Left lung (tissue), 10 donors: Measurements from ENCODE around the gene ZCCHC2. TPM values are rescaled to one million over a fixed set of nuclear protein-coding genes. Genes with fewer than 3 reads are reported as not detected.
A peak's percentile ranks its signal among the peaks of the same experiment; 100 is the strongest.

ENCODE experiments used
- ATAC-seq: fragments of 200-7000 bp; cut with Tn5 transposase; one replicate; pipeline ENCODE4 v1.9.1; 2020; ENCODE audit warnings: moderate library complexity
- DNase-seq, 4 donors: peaks; one replicate each; pipeline ENCODE4 v3.0.0-alpha.2; 2013 to 2020
- H3K27ac ChIP-seq, 2 donors: fragments of 200-600 bp; sonication (generic) in 1 of 2; one replicate each; pipeline versions ENCODE4 v1.5.0 to v1.8.0; 2020 to 2021
- H3K27me3 ChIP-seq, 2 donors: fragments of 200-600 bp; sonication (generic) in 1 of 2; one replicate each; pipeline versions ENCODE4 v1.5.0 to v1.8.0; 2020 to 2021
- H3K36me3 ChIP-seq, 2 donors: fragments of 200-600 bp; sonication (generic) in 1 of 2; one replicate each; pipeline versions ENCODE4 v1.5.0 to v1.8.0; 2020 to 2021
- H3K4me1 ChIP-seq, 2 donors: fragments of 200-600 bp; one replicate each; pipeline ENCODE4 v1.8.0; 2021
- H3K4me3 ChIP-seq, 2 donors: fragments of 200-600 bp; sonication (generic) in 1 of 2; one replicate each; pipeline versions ENCODE4 v1.5.0 to v1.8.0; 2020 to 2021; ENCODE audit warnings: mild to moderate bottlenecking in 1 of 2
- H3K9me3 ChIP-seq, 2 donors: fragments of 200-600 bp; sonication (generic) in 1 of 2; one replicate each; pipeline versions ENCODE4 v1.5.0 to v1.8.0; 2020 to 2021
- intact Hi-C, 2 donors: fragments of 100-400 bp; cut with DNase I; formaldehyde crosslinking; loops; one replicate each; pipeline versions ENCODE4 v1.11.2 to v1.14.2; 2022
- polyA plus RNA-seq, 6 donors: library from polyadenylated mRNA; unstranded; fragments of 120-200 nt; gene quantifications; one replicate each; pipeline ENCODE4 v1.2.1, GENCODE V29; 2013; ENCODE audit not compliant: insufficient read length in 6 of 6
- total RNA-seq, 2 donors: library from RNA; stranded (reverse); fragmentation: NEBNext Ultra II Directional; extraction: Animal tissue kit (Norgen Biotek cat#: 25700); gene quantifications; one replicate each; pipeline ENCODE4 v1.2.1, GENCODE V29; 2021
- TF ChIP-seq, protein P1 (sequence below), 2 donors: fragments of 200-600 bp; sonication (generic) in 1 of 2; IDR thresholded peaks; one replicate each; pipeline versions ENCODE4 v1.5.0 to v1.8.0; 2021; ENCODE audit warnings: antibody characterized with exemption in 2 of 2
- donor health status: DM: no; HTN: yes; CAD: no.
- donor health status: DM: no; HTN: no; CAD: no.

The ZCCHC2 gene
- total and polyA plus RNA-seq, 8 donors = 14.9 to 34.5 (median 17.0) TPM

DNA sequence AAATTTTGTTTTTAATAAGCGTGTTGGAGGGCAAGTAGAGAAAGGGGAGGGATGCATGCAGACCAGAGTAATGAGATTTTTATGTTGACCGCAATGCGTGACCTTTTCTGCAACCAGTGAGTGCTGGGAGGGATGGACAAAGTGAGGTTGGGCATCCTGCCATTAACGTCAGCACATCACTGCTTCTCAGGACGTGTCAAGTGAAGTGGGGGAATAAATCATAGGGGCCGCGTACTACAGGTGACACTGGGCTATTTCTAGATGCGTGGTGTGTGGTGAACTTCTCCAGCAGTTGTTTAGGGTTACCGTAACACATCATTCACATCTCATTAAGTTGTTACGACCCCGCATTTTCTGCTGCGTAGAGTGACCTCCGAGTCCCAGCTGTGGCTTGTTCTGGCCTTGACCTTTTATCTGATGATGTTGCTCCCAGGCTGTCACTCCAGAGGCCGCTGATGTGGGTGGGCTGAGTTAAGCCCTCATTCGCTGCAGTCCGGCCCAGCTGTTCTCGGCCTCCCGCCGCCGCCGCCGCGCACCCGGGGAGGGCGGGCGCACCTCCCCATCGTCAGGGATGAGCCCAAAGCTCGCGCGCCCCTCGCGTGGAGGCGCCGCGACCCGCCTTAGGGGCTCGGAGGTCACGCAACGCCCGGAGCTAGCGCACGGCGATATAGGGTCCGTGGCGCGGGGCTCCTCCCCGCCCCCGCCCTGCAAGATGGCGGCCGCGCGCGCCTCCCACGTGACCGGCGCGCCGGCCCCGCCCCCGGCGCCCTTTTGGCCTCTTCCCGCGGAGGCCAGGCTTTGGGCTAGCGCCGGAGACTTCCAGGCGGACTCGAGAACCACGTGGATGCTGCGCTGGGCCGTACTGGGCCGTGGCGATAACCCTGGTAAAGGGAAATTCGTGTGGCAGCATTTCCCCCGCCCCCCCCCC lies 3.5 kb downstream of the ZCCHC2 start:
- intact Hi-C loops = no loop called here
- H3K4me3 ChIP-seq = peak overlapping the region; percentile 78 to 85

GRCh38 chr18:62529597-62529996 lies 6.8 kb downstream of the ZCCHC2 start:
- intact Hi-C loops = no loop called here
- Histone ChIP-seq H3K4me3 (no peak overlapping the region), H3K4me1 (peaks cover 6 to 71% of the 10 kb centered on the region in 2 donors), H3K27me3 (no peaks in the 10 kb centered on the region), H3K9me3 (no peaks in the 10 kb centered on the region), H3K27ac (no peak overlapping the region), H3K36me3 (no peaks in the 10 kb centered on the region)
- TF ChIP-seq, protein P1, sequence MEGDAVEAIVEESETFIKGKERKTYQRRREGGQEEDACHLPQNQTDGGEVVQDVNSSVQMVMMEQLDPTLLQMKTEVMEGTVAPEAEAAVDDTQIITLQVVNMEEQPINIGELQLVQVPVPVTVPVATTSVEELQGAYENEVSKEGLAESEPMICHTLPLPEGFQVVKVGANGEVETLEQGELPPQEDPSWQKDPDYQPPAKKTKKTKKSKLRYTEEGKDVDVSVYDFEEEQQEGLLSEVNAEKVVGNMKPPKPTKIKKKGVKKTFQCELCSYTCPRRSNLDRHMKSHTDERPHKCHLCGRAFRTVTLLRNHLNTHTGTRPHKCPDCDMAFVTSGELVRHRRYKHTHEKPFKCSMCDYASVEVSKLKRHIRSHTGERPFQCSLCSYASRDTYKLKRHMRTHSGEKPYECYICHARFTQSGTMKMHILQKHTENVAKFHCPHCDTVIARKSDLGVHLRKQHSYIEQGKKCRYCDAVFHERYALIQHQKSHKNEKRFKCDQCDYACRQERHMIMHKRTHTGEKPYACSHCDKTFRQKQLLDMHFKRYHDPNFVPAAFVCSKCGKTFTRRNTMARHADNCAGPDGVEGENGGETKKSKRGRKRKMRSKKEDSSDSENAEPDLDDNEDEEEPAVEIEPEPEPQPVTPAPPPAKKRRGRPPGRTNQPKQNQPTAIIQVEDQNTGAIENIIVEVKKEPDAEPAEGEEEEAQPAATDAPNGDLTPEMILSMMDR (IDR thresholded peaks at IDR 0.05) = no peak
- ATAC-seq = no peak
- DNase-seq = no peak

More for the DNA sequence above, 3.5 kb downstream of the ZCCHC2 start:
- TF ChIP-seq, protein P1 (IDR thresholded peaks at IDR 0.05) = no peak
- Histone ChIP-seq H3K9me3 (no peaks in the 10 kb centered on the region), H3K27me3 (no peaks in the 10 kb centered on the region), H3K27ac (peak overlapping the region; percentile 93 to 98), H3K36me3 (no peaks in the 10 kb centered on the region), H3K4me1 (peaks cover 6 to 64% of the 10 kb centered on the region in 2 donors)
- DNase-seq = peak; percentile 77 to 96 (median 86)
- peak; percentile 51 for ATAC-seq

- Histone ChIP-seq H3K27me3 (no peaks in the 10 kb centered on the region), H3K36me3 (no peaks in the 10 kb centered on the region), H3K4me1 (peaks cover 6 to 70% of the 10 kb centered on the region in 2 donors), H3K4me3 (no peak overlapping the region), H3K27ac (peak overlapping the region in 1 of 2 donors; percentile 9), H3K9me3 (no peaks in the 10 kb centered on the region)
- DNase-seq (no peak), ATAC-seq (no peak)
- intact Hi-C loops = no loop called here
- TF ChIP-seq, protein P1 (IDR thresholded peaks at IDR 0.05) = no peak
Observed at GRCh38 chr18:62531078-62531477, 8.3 kb downstream of the ZCCHC2 start.

DNA sequence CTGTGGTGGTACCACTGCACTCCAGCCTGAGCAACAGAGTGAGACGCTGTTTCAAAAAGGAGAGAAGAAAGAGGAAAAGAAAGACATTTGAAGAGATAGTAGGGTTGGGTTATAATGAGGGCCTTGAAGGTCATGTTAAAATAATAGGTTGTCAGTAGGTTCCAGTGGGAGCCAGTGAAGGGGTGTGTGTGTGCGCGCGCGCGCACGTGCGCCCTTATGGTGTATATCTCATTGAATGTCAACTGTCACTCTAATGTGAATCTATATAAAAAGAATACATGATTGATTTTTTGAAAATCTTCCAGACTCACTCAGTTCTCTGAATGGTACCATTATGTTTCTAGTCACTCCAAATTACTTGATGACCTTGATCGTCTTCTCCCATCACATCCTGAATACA lies 9.1 kb downstream of the ZCCHC2 start:
- H3K36me3 ChIP-seq = no peaks in the 10 kb centered on the region
- H3K4me3 ChIP-seq = no peak overlapping the region
- ATAC-seq (no peak), DNase-seq (no peak)
- peaks cover 6 to 65% of the 10 kb centered on the region in 2 donors for H3K4me1 ChIP-seq
- H3K27me3 ChIP-seq = no peaks in the 10 kb centered on the region
- no peak overlapping the region for H3K27ac ChIP-seq
- intact Hi-C loops = no loop called here
- TF ChIP-seq, protein P1 (IDR thresholded peaks at IDR 0.05) = no peak
- no peaks in the 10 kb centered on the region for H3K9me3 ChIP-seq

DNA sequence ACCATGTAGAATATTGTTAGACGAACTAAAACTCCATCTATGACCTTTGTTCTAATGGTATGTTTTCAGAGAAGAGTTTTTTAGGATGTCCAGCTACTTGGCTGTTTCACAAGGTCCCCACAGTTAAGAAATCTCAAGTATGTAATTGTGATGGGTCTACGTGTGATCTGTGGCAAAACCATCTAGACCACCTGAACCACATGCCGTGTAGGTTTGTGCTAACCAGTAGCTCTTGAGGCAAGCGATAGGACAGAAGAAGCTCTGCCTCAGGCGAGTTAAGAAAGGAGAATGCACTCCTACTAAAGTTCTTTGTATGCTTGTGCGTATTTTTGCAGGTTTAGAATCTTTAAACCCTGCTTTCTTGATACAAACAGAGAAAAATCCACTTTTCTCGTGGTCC lies 13.2 kb downstream of the ZCCHC2 start:
- DNase-seq = no peak
- H3K4me1 ChIP-seq = peaks cover 0 to 39% of the 10 kb centered on the region in 2 donors
- ATAC-seq = no peak
- TF ChIP-seq, protein P1 (IDR thresholded peaks at IDR 0.05) = no peak
- no peaks in the 10 kb centered on the region for H3K27me3 ChIP-seq
- H3K27ac ChIP-seq = no peak overlapping the region
- peaks cover 1 to 11% of the 10 kb centered on the region in 2 donors for H3K36me3 ChIP-seq
- intact Hi-C loops = no loop called here
- no peaks in the 10 kb centered on the region for H3K9me3 ChIP-seq
- no peak overlapping the region for H3K4me3 ChIP-seq
